GM19351 (cell line): ENCODE measurements around the gene ARHGEF6.

Experiments
- ATAC-seq: cut with Tn5 transposase; IDR thresholded peaks from one replicate; pipeline ENCODE4 v1.9.1; 2021; ENCODE audit warnings: mild to moderate bottlenecking, moderate library complexity; ENCODE audit not compliant: unreplicated experiment

The ARHGEF6 gene

DNA sequence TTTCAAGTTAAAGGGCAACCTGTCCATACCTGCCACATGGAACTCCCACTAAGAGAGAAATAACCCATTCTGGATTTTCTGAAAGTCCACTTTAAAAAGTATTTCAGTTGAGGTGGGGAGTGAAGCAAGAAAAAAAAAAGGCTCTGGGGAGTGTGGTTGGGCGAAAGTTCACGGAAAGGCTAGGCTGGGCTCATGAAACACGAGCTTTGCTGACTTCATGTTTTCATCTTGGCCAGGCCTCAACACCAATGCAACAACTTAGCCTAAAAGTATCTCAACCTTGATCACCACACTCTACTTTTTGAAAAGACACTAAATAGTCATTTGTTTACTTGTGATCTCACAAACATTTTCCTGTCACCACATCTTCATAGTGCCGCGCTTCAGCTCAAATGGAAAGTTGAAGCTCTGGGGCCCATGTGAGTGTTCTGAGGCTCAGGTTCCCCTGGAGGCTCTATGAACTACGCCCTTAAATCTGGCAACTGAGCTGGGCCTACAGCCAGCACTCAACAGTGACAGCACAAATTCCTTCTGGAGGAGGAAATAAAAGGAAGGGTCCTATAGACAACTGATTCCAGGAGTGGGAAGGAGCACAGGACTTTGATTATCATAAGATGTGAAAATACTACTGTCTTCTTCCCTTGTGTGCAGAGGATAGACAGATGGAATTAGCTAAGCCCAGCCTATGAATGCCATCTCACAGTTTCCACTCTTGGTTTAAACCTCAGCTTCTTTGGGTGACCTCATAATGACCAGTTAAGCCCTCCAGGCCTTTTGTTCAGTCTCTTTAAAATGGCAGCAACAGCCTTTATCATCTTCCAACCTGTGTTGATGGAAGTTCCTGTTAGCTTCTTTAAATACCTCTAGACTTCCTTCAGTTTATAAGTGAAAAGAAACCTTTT, 127.7 kb downstream of the ARHGEF6 start:
- ATAC-seq, result no peak

DNA sequence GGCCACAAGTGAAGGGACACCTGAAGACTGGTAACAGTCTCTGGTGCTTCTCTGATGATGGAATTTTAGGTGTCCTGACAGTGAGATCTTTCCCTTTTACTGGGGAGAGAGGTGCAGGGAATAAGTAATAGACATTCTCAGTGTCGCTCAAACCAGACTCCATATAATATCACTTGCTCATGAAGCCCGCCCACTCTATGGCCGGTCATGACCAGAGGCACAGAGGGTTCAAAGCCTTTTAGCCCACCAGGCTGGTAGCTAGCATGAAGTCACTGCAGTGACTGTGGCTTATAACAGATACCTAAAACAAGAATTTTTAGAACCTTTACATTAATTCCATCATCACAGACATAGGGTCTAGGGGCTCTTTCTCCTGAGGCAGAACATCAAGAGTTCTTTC, 129.9 kb downstream of the ARHGEF6 start:
- ATAC-seq, result no peak

DNA sequence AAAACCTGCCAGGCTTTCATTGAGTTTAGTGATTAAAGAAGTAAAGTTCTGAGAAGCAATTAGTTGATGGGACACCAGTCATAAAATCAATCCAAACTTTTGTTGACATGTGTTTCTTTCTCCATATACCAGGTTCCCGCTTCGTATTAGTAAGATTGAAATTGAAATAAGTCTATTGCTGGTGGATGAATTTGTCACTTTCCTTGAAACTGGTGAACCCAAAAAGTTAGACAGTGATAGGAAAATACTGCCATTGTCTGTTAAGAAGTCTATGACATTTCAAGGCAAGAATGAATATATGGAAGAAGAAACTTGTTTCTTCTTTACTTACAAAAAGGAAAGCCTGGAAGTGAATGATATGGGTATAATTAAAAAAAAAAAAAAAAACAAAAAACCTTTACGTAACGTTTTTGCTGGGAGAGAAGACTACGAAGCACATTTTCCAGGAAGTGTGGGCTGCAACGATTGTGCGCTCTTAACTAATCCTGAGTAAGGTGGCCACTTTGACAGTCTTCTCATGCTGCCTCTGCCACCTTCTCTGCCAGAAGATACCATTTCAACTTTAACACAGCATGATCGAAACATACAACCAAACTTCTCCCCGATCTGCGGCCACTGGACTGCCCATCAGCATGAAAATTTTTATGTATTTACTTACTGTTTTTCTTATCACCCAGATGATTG, 132.9 kb downstream of the ARHGEF6 start, which contains the start of gene CD40LG:
Gene CD40LG, plus strand, starts transcription at position 482 of the 684 bp plus-strand sequence. Its CDS starts 91 bp downstream, at position 573.
- no peak for ATAC-seq

DNA sequence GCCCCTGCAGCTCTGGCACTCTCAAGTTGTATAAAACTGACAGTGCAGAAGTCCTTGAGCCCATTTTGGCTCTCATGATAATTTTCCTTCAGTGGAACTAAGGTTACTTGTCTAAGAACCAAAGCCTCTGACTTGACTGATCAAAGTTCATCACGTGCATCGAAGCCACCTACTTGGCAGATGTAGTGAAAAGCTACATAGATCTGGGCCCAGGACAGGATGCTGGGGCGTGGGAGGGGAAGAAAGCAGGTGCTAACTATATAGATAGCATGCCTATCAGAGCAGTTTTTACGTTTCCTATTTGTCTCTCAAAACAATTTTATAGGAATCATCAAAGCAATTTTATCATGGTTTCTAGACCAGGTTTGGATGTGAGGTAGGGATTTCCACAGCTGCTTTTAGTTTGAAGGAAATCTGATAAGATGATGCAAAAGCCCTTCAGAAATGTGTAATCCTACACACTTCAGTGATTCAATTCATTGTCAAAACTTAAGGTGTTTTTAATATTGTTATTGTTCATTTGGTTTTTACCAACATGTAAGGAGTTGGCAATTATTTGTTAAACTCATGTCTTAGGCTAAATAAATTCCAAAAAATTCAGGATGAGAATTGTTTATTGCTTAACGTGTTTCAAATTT, 134.0 kb downstream of the ARHGEF6 start:
- ATAC-seq, result peak; percentile 88

DNA sequence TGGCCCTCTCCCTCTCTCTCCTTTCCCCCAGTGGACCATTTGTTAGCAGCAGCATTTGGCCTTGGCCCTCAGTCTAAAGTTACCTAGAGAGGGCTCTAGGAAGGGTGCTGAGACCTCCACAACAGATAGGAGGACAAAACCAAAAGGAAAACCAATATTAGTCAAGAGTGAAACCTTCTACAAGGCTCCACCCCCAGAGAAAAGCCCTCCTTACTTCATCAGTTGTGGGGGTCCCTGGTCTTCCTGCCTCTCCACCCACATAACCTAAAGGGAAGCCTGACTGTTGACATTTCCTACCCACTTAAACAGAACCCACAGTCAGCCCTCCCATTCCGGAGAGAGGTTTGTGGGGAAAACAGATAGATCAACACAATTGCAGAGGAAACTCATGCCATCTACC, 137.5 kb downstream of the ARHGEF6 start:
- no peak for ATAC-seq

DNA sequence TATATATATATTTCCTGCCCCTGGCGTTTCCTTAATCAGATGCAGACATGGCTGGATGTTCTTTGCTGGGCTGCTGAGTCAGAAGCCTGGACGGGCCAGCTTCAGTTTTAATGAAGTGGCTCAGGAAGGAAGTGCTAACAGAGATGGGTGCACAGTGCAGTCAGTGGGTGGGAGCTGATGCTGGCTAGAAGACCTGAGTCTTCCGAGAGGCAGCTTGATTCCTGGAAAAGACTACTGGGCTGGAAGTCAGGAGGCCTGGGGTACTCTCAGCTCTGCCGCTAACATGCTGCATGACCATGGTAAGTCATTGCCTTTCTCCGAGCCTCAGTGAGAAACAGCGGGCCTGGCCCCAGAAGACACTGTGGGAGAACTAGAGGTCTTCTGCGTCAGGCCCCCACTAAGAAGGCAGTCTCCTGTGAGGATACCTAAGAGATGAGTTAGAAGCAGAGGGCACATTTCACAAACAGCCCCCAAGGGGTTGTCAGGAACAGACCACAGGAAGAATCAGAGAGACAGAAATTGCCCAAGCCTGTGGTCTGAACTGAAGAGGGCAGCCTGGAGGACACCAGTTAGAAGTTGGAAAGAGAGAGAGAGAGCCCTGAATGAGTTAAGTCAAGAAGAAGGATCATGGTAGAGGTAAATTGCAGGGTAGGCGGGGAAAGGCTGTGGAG, 141.1 kb downstream of the ARHGEF6 start:
- ATAC-seq, result no peak

DNA sequence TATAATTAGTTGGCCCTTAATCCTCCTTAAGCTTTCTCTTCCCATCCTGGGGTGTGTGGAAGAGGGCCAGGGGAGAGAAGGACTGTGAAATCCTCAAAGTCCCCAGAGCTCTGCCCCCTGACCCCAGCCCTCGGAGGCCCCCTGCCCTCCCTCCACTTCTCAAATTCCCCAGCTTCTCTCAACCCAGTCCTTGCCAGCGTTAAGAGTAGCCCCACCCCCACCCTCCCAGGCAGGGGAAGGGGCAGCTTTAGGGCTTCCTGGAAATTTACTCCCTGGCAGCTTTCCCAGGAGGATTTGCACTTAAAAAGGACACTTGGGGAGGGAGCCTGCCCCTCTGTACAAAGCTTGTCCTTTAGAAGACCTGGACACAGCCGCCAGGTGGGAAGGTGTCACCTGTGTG, 144.6 kb downstream of the ARHGEF6 start:
- no peak for ATAC-seq

DNA sequence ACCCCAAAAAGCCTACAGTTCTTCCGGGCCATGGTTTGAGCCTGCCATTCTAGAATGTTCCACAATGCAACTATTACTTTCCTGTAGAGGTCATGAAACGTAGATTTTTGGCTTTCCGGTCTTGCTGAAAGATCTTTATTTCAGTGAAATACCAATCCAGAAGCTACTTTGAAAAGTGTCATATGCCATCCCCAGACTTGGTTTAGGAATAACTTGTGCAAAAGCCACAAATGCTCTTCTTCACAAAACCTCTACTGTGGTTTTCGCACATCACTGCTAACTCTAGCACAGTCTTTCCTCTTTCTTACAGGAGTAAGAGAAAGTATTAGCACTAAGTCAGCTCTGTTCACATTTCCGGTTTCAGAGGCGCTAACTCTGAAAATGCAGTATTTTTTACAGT, 145.5 kb downstream of the ARHGEF6 start:
- no peak for ATAC-seq

DNA sequence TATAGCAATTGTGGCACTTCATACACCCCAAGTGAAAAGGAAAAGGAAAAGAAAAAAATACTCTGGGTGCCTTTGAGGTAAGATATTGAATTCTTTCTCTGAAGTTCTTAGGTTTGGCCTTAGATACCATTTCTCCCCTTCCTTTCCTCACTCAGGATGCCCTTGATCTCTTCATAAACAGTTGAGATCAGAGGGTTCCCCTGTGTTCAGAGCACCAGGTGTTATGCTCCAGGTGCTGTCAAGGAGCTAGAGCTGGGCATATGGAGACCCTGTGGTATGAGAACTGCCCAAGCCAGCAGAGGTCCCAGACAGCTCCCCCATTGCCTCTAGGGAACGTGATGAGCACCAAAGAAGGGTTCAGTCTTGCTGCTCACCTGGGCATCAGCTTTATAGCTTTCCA, 149.9 kb downstream of the ARHGEF6 start:
- ATAC-seq, result no peak

DNA sequence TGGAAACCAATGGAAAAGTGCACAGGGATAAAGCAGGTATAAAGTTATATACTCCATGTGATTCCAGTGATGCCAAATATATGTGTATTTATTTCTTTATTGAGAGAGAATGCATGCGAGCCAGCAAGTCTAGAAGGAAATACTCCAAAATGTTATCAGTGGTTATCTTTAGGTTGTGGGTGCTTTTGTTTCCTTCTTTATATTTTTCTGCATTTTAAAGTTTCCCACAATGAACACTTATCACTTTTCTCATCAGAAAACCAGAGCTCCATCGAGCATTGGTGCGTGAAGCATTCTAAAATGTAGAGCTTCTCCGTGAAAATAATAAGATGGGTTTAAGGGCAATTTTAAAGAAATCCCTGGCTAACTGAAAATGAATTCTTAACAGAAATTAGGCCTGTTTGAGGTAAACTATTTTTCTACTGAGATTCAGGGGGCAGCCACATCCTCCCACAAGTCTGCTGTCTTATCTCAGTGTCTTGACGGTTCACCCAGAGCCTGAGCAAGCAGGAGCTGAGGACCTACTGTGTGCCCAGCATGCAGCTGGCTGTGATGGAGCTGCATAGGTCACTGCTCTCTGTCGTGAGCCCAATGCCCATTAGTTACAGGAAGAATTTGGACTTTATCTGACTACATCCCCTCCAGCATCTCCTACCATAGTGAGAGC, 151.5 kb downstream of the ARHGEF6 start:
- ATAC-seq, result no peak

DNA sequence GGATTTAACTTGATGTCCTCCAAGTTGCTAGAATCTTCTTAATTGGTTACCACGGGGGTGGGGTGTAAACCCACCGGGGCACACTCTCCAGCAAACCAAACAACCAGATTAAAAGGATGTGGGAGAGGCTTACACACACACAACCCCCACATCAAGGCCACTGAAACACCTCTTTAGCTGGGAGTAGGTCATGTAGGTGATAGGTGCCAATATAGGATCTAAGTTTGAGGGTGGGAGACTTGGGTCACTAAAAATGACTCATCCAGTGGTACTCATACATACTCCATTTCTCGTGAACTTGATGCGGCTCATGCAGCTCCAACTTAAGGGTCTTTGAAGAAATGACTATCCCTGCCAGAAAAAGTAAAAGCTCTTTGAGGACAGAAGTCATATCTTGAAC, 153.3 kb downstream of the ARHGEF6 start:
- no peak for ATAC-seq

DNA sequence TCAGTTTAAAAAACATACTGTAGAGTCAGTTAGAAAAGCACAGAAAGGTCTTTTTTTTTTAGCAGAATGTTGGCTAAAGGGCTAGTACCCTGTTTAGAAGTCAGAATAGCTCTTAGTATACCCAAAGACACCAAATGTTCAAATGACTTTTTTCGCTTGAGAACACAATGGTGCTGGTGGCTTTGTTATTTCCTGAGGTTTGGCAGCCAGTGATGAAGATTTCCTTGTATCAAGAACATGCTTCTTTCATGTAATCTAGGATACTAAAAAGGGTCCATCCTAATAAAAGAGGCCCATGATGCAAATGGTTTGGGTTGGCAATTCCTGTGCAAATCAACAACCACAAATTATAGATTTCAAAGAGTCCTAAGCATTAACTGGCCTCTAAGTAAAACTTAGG, 153.8 kb downstream of the ARHGEF6 start:
- ATAC-seq, result no peak

DNA sequence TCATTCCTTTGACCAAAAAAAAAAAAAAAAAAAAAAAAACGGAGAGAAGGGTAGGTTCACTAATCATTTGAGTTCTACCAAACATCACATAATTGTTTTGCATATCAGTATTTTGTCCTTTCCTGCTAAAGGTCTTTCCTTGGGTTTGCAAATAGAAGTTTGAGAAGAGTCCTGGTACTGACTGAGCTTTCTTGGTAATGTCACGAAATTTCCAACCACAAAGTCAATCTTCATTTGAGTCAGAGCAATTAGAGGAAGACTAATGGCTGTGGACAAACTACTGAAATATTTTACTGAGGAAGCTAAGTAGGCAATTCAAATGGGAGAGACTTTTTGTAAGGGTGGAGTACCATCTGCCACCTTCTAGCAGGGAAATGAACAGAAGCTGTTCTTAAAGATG, 154.5 kb downstream of the ARHGEF6 start:
- peak; percentile 82 for ATAC-seq

DNA sequence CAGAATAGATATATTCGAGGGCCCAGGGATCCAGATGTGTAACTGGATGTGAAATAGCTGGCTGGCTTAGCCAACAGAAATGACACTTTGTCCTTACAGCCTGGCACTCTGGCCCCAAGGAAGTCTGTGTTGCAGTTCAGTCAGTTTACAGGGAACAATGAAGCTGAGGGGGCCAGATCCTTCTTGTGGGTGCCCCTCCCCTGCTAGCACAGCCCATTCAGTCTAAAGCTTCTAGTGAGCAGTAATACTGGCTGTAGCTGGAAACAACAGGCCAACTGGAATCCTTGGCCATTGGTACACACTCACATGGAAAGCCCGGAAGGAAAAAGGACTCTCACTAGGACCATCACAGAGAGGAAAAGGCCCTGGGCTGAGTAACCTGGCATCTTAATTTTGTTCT, 155.5 kb downstream of the ARHGEF6 start:
- no peak for ATAC-seq

DNA sequence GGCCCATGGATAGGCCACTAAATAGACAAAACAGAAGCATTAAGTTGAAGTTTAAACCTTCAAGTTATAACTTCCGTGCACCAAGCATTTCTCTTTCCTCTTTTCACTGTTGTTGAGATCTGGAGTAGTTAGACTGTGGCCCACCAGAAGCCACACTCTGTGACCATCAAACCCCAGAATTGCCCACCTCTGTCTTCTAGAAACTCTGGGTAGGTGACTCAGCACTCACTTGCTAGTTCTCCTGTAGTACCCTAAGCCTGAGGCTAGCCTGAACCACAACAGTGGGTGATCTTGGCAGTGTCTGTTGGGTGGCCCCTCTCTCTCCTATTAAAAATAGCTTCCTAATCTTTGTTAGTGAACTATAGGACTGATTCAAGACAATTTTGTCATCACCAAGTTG, 157.3 kb downstream of the ARHGEF6 start:
- ATAC-seq, result no peak

DNA sequence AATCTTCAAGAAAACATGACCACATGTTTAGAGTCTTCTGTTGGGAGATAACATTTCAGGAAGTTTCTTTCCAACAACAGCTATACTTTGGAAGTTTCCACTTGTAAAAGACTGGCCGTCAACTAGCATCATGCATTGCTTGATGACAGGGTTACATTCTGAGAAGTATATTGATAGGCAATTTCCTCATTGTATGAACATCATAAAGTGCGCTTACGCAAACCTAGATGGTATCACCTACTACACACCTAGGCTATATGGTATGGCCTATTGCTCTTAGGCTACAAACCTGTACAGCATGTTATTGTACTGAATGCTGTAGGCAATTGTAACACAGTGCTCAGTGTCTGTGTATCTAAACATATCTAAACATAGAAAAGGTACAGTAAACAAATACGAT, 158.2 kb downstream of the ARHGEF6 start:
- no peak for ATAC-seq

DNA sequence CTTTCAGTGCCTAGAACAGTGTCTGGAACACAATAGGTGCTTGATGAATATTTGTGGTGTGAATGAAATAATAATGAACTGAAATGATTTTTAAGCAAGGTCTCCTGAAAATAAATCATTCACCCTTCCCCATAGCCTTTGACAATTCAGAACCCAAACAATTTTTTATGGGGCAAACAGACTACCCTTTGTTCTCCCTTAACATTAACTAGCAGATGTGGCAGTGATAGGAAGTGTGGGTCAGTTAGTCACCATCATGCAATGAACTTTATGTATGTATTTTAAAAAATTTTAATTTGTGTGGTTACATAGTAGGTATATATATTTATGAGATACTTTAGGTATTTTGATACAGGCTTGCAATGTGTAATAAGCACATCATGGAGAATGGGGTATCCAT, 160.0 kb downstream of the ARHGEF6 start:
- no peak for ATAC-seq

DNA sequence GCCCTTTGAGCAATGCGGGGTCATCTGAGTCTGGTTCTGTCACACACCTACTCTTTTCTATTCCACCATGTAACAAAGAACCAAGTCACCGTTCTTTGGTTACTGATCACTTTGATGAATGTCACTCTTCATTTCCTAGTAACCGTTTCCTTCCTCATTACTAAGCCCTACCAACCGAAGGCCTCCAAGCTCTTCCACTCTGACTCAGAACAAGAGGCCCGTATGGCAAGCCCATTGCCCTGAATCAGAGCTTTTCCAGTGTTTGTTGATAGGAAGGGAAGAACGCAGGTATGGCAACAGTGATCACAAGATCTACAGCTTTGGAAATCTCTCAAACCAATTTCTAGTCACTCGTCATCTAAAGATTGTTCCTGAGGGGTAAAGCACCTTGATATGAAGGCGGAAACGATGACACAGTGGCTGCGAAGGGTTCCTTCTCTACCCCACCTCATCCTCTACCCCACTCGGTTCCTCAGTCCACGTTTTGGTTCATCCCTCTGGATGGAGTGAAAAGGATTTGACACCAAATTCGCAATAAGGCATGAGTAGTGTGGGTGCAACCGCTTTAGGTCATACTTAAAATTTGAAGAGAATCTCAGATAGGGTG, 160.7 kb downstream of the ARHGEF6 start:
- no peak for ATAC-seq

DNA sequence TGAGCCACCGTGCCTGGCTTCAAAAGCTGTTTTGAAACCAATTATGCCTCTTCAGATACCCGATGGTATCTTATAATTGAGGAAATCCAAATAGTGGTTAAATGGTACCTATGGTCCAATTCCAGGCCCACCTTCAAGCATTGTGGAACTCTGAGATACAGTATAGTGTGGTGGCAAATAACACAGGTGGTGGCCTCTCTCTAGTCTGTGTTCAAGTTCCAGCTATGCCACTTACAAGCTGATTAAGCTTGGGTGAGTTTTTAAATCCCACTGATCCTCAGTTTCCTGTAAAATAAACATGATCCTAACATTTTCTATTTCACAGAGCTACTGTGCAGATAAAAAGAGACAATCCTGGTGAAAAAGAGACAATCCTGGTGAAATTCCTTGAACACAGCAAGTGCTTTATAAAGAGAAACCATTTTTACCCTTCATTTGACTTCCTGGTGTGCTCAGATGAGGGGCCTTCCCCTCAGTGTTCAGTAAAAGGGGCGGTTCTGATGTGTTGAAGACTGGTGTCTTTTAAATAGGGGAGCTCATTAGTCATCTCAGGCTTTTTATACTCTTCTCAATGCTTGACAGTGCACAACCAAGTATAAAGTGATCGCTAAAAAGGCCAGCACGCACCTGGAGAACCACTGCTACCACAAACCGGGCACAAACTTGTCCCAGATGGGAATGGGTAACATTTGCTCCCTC, 163.6 kb downstream of the ARHGEF6 start:
- peak; percentile 98 for ATAC-seq
